ENCODE data around the gene TMEM120B.

The TMEM120B gene

DNA sequence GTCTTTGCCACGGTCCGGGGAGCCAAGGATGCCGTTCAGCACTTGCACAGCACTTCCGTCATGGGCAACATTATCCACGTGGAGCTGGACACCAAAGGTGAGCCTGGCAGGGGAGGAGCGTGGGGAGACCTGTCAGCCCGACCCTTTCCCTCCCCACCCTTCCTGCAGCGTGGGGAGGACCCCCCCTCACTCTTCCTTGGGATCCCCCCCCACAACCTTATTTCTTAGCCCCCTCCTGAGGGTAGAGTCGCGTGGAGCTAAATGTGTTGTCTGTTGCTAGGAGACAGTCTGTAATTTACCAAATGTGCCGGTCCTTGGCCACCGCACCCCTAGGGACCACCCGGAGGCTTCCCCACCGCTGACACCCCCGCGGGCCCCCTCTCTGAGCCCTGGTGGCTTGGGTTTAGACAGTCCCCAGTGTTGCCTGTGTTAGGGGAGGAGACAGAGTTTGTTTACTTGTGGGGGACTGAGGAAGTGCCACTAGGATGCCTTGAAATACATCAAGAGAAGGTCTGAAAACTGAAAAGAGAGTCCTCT, 93.5 kb downstream of the TMEM120B start:
- peak; percentile 40 for DNase-seq

DNA sequence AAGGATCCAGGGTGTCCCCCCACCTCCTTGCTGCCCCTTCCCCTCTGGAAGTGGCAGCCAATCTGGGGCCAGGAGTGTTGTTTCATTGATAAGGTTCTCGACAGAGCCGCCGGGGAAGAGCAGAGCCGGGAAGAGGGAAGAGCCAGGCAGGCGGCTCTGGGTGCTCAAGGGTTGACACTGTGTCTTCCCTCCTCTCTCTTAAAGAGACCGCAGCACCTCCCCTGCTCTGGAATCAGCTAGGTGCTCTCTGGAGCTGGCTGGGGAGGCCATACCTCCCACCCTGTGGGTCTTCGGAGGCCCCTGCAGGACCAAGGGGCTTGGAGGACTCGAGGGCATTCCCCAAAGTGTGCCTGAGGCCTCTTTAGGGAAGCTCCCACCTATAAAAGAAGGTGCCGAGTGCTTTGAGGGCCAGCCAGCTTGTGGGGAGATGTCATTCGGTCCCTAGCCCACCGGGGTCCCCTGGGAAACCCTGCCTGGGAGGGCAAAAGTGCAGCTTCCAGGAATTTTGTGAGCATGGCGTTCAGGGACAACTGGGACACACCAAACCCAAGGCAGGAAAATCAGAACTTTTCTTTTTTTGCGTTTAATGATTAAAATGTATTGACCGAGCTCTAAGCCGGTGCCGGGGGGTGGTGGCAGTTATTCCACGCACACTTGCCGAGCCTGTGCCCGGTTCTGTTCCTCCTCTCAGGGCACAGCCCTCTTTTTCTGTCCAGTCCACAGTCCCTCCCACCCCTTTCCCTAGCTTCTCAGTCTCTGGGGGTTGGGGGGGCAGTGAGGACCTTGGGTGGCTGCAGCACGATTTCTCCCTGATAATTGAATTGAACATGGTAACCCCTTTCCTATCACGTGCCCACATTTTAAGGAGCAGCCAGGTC, 94.2 kb downstream of the TMEM120B start:
- DNase-seq, result peak; percentile 11

DNA sequence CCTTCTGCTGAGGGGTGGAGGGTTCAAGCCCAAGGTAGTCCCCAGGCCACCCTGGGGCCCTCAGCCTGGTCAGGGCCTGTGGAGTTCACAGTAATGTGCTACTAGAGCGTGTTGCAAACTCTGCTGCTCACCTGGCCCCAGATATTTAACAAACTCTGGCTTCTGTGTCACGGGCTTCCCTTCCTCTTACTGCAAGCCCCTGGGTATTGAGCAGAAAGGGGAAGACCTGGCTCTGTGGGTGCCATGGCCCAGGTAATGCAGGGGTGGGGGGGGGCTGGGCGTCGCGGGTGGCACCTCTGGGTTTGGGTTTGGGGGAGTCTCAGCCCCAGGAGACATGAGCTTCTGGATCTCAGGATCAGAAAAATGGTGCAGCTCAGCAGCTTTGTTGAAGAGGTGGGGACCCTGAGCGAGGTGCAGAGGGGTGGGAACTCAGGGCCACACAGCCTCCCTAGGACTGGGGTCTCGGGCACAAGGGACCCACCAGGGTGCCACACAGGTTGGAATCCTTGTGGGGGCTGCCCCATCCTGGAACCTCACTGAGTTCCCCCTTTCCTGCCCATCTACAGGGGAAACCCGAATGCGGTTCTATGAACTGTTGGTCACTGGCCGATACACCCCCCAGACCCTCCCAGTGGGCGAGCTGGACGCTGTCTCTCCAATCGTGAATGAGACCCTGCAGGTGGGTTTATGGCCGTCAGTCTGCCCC, 95.2 kb downstream of the TMEM120B start:
- no peak for DNase-seq

GRCh38 chr12:121808623-121809022, 96.1 kb downstream of the TMEM120B start:
- DNase-seq, result no peak

- no peak for DNase-seq
Observed at GRCh38 chr12:121809712-121810116, 97.2 kb downstream of the TMEM120B start.

- DNase-seq, result peak; percentile 3
Observed at GRCh38 chr12:121810234-121810817, 97.8 kb downstream of the TMEM120B start.

DNA sequence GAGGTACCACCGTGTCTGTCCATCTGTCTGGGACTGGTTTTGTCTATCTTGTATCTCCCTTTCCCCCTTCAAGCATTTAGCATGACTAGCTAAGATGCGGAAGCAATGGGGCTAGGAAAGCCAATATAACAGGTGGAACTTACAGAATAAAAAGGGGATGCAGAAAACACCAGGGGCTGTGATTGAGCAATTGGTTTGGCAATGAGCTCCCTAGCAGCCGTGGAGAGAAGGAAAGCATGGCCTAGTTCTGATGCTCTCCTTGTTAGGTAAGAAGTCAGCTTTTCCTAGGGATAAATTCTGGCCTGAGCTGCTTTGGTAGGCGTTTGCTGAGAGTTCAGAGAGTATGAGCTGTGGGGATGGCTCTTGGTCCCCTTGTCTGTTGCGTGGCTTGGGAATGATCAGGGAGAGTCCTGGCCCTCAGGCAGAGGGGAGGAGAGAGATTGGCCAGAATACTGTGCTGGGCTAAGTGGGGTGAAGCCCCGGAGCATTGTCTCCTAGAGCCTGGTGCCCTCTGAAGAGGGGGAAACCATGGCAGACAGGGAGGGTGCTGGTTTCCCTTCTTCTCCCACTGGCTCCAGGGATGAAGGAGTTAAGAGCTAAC, 98.4 kb downstream of the TMEM120B start:
- DNase-seq, result peak; percentile 3

DNA sequence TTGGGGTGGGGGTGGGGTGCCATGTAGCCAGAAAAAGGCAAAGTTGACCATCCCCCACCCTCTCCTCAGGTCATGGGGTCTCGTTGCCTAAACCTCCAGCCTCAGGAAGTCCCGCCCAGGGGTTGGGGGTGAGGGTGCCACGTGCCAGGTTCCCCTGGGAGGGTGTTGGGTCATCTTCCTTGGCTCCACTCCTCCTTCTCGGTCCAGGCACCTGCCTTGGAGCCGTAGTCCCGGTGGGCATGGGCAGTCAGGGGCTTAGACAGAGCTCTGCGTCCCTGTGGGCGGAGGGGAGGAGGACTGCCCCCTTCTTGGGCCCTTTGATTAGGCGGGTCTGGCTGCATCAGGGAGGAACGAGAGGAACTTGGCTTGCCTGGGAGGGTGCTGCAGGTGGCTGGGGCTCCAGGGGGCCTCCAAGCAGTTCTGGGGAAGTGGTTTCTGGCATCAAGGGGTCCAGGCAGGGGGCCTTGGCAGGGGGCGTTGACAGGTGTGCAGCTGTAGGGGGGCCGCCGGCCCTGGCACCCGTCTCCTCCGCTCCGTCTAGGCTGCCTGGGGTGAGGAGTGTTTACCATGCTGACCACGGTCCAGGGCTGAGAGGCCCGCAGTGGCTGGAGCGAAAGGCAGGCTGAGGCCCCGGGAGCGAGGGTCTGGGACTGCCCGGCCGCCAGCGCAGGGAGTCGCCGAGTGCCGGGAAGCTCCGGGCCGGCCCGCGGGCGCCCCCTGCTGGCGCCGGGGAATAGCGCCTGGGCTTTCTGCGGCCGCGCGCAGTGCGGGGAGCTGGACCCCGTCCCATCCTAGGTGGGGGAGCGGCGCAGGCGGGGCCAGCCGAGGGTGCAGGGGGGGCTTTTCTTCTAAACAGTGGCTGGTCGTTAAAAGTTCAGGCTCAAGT, 99.1 kb downstream of the TMEM120B start:
- peak; percentile 76 for DNase-seq

GRCh38 chr12:121812320-121812871, 99.8 kb downstream of the TMEM120B start:
- DNase-seq, result peak; percentile 74

DNA sequence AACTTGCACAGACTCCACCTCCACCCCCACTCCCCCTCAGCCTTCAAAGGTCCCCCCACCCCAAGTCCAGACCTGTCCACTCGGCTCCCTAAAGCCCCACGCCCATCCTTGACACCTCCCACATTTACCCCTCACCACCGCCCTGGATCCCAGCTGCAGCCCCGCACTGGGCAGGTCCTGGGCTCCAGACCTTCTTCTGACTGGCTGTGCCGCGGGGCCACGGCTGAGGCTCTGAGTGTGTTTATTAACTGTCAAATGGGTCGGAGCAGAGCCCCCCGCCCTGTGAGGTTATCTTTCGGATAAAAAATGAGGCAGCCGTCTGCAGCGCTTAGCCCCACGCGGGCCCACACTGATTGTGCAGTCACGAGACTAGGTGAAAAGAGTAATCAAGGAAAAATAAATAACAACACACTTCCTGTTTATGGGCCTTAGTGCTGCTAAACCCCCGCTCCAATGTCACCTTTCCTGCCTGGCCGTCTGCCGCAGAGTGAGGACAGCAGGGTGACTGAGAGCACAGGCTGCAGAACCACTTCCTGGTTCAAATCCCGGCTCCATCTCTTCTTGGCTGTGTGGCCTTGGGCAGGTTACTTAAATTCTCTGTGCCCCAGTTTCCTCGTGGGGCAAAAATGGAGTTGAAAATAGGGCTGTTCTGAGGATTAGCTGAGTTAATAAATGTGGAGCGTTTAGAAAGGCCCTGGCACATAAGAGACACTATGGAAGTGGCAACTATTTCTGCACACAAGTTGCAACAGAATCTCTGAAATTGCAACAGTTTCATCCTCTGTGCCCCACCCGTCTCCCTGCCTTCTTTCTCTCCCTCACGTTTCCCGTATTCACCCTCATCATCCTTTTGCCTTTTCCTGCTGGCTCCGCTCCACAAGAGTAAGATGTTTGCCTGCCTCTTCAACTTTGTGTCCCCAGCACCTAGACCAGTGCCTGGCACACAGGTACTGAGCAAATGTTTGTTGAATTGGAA, 100.7 kb downstream of the TMEM120B start:
- peak; percentile 7 for DNase-seq

- DNase-seq, result no peak
Observed at GRCh38 chr12:121813951-121814350, 101.4 kb downstream of the TMEM120B start.

DNA sequence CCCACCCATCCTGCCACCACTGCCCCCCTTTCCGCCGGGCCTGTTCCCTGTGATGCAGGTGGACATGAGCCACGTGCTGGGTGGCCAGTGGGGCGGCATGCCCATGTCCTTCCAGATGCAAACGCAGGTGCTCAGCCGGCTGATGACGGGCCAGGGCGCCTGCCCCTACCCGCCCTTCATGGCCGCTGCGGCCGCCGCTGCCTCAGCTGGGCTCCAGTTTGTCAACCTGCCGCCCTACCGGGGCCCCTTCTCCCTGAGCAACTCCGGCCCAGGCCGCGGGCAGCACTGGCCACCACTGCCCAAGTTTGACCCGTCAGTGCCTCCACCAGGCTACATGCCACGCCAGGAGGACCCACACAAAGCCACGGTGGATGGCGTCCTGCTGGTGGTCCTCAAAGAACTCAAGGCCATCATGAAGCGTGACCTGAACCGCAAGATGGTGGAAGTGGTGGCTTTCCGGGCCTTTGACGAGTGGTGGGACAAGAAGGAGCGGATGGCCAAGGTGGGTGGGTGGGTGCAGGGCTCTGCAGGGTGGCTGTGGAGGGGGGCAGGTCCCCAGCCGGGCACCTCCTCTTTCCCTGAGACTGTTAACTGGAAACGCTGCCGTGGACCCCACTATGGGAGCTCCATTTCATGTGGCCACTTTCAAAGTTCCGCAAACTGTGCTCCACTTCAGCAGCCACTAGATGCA, 102.0 kb downstream of the TMEM120B start:
- no peak for DNase-seq

GRCh38 chr12:121815263-121815662, 102.7 kb downstream of the TMEM120B start:
- DNase-seq, result peak; percentile 12

DNA sequence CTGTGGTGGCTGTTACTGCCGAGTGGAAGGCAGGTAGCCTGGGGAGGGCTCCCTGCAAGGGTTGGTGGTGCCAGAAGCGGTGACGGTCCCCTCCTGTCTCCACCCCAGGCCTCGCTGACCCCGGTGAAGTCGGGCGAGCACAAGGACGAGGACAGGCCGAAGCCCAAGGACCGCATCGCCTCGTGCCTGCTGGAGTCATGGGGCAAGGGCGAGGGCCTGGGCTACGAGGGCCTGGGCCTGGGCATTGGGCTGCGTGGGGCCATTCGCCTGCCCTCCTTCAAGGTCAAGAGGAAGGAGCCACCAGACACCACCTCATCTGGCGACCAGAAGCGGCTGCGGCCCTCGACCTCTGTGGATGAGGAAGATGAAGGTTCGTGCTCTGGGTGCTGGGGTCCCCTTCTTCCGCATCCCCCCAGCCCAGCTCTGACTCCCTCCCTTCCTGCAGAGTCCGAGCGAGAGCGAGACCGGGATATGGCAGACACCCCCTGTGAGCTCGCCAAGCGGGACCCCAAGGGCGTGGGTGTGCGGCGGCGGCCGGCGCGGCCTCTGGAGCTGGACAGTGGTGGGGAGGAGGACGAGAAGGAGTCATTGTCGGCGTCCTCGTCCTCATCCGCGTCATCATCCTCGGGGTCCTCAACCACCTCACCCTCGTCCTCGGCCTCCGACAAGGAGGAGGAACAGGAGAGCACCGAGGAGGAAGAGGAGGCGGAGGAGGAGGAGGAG, 104.5 kb downstream of the TMEM120B start:
- no peak for DNase-seq

- no peak for DNase-seq
Observed at GRCh38 chr12:121817648-121818043, 105.1 kb downstream of the TMEM120B start.

GRCh38 chr12:121819212-121819949, 106.8 kb downstream of the TMEM120B start:
- DNase-seq, result no peak

GRCh38 chr12:121820056-121820455, 107.5 kb downstream of the TMEM120B start:
- no peak for DNase-seq

GRCh38 chr12:121822393-121823100, 110.0 kb downstream of the TMEM120B start:
- no peak for DNase-seq
